Measurements from ENCODE around the gene POLR3E. TPM values are rescaled to one million over a fixed set of nuclear protein-coding genes. Genes with fewer than 3 reads are reported as not detected.

POLR3E gene
- total RNA-seq, 4 donors from 2014 or later: 34.9 to 55.4 (median 48.3) TPM

- no peak for TF ChIP-seq CTCF (IDR thresholded peaks at IDR 0.05)
- TF ChIP-seq POLR2AphosphoS5 (IDR thresholded peaks at IDR 0.05): no peak
- no peak for TF ChIP-seq EP300 (IDR thresholded peaks at IDR 0.05)
- no peak for TF ChIP-seq POLR2A (IDR thresholded peaks at IDR 0.05)
- Histone ChIP-seq H3K4me3 (no peak overlapping the region), H3K9me3 (no peaks in the 10 kb centered on the region), H3K36me3 (peaks cover 0 to 99% of the 10 kb centered on the region in 2 donors), H3K4me1 (no peaks in the 10 kb centered on the region), H3K27me3 (no peaks in the 10 kb centered on the region), H3K27ac (no peak overlapping the region)
- 67 to 94% methylated on average over 1 of the region's 1 CpG for WGBS, 2 donors (ENCODE audit: low coverage in 1 of 2)
- no peak for ATAC-seq
Measured at GRCh38 chr16:22274916-22275315, 22.3 kb upstream of the POLR3E start.

- no peaks in the 10 kb centered on the region for H3K9me3 ChIP-seq
- ATAC-seq: no peak
- H3K36me3 ChIP-seq: peaks cover 0 to 99% of the 10 kb centered on the region in 2 donors
- H3K4me1 ChIP-seq: no peaks in the 10 kb centered on the region
- TF ChIP-seq EP300 (IDR thresholded peaks at IDR 0.05): no peak
- TF ChIP-seq POLR2AphosphoS5 (IDR thresholded peaks at IDR 0.05): no peak
- TF ChIP-seq POLR2A (IDR thresholded peaks at IDR 0.05): no peak
- no peak overlapping the region for H3K27ac ChIP-seq
- no peaks in the 10 kb centered on the region for H3K27me3 ChIP-seq
- 82% methylated on average over 12 of the region's 16 CpGs; no CpG with 5 or more reads in 1 of the 2 donors for WGBS, 2 donors (ENCODE audit: low coverage in 1 of 2)
- H3K4me3 ChIP-seq: no peak overlapping the region
Measured at GRCh38 chr16:22278441-22279230, 18.6 kb upstream of the POLR3E start.

- Histone ChIP-seq H3K27me3 (no peaks in the 10 kb centered on the region), H3K36me3 (peaks cover 0 to 95% of the 10 kb centered on the region in 2 donors), H3K4me3 (no peak overlapping the region), H3K9me3 (no peaks in the 10 kb centered on the region), H3K4me1 (no peaks in the 10 kb centered on the region), H3K27ac (no peak overlapping the region)
- WGBS, 2 donors (ENCODE audit: low coverage in 1 of 2): 83 to 90% methylated on average over 4 of the region's 5 CpGs
- no peak for ATAC-seq
- TF ChIP-seq POLR2AphosphoS5 (IDR thresholded peaks at IDR 0.05) (no peak), POLR2A (IDR thresholded peaks at IDR 0.05) (no peak), EP300 (IDR thresholded peaks at IDR 0.05) (no peak), CTCF (IDR thresholded peaks at IDR 0.05) (no peak)
Measured at GRCh38 chr16:22282254-22282892, 14.8 kb upstream of the POLR3E start.

- H3K27ac ChIP-seq: no peak overlapping the region
- ATAC-seq: no peak
- H3K4me3 ChIP-seq: no peak overlapping the region
- no peaks in the 10 kb centered on the region for H3K27me3 ChIP-seq
- H3K9me3 ChIP-seq: no peaks in the 10 kb centered on the region
- no peaks in the 10 kb centered on the region for H3K4me1 ChIP-seq
- WGBS, 2 donors (ENCODE audit: low coverage in 1 of 2): 88% methylated on average over 9 of the region's 9 CpGs; no CpG with 5 or more reads in 1 of the 2 donors
- peaks cover 0 to 73% of the 10 kb centered on the region in 2 donors for H3K36me3 ChIP-seq
- TF ChIP-seq POLR2A (IDR thresholded peaks at IDR 0.05) (no peak), CTCF (IDR thresholded peaks at IDR 0.05) (no peak), EP300 (IDR thresholded peaks at IDR 0.05) (no peak), POLR2AphosphoS5 (IDR thresholded peaks at IDR 0.05) (no peak)
Measured at GRCh38 chr16:22284637-22285036, 12.6 kb upstream of the POLR3E start.

GRCh38 chr16:22285080-22285479 lies 12.1 kb upstream of the POLR3E start:
- no peak for ATAC-seq
- TF ChIP-seq EP300 (IDR thresholded peaks at IDR 0.05): no peak
- TF ChIP-seq POLR2A (IDR thresholded peaks at IDR 0.05): no peak
- no peak for TF ChIP-seq POLR2AphosphoS5 (IDR thresholded peaks at IDR 0.05)
- H3K4me3 ChIP-seq: no peak overlapping the region
- H3K9me3 ChIP-seq: no peaks in the 10 kb centered on the region
- no peaks in the 10 kb centered on the region for H3K4me1 ChIP-seq
- H3K27me3 ChIP-seq: no peaks in the 10 kb centered on the region
- H3K36me3 ChIP-seq: peaks cover 0 to 69% of the 10 kb centered on the region in 2 donors
- no peak overlapping the region for H3K27ac ChIP-seq
- 61 to 80% methylated on average over 4 to 6 of the region's 6 CpGs for WGBS, 2 donors (ENCODE audit: low coverage in 1 of 2)

All from gastroesophageal sphincter (tissue), 4 donors.